D721Med (cell line): ENCODE data around the gene MLST8.

Experiments
- DNase-seq: peaks from one replicate; pipeline ENCODE4 v3.0.0; 2011; ENCODE audit warnings: low spot score; ENCODE audit not compliant: insufficient read length
- FAIRE-seq: peaks from 2 replicates; lab custom pipeline; 2011; peaks lifted over from hg19 to GRCh38; lab: Jason Lieb, UNC
- CTCF ChIP-seq: IDR thresholded peaks from 2 replicates; pipeline ENCODE4 v1.5.1; 2012; ENCODE audit warnings: mild to moderate bottlenecking, control low read depth; ENCODE audit not compliant: insufficient read depth; ENCODE audit errors: missing control alignments

The MLST8 gene

GRCh38 chr16:2213817-2214718 lies 8.8 kb downstream of the MLST8 start:
- DNase-seq (no peak), FAIRE-seq (no peak)
- no peak for TF ChIP-seq CTCF

GRCh38 chr16:2214719-2214968 lies 9.4 kb downstream of the MLST8 start, which contains the start of gene PGP:
PGP (minus strand) TSS chr16:2214840; CDS start chr16:2214777, 63 bp downstream.
- no peak for FAIRE-seq
- no peak for DNase-seq
- no peak for TF ChIP-seq CTCF

GRCh38 chr16:2216330-2216729 lies 11.1 kb downstream of the MLST8 start:
- DNase-seq (no peak), FAIRE-seq (no peak)
- no peak for TF ChIP-seq CTCF

GRCh38 chr16:2223221-2223941 lies 18.1 kb downstream of the MLST8 start, which contains the start of gene E4F1:
E4F1 (plus strand) TSS chr16:2223591; CDS start chr16:2223614, 23 bp downstream.
- TF ChIP-seq CTCF: no peak
- peak; percentile 97 for DNase-seq
- FAIRE-seq: no peak

- TF ChIP-seq CTCF: no peak
- no peak for DNase-seq
- no peak for FAIRE-seq
Measured at GRCh38 chr16:2223942-2224486, 18.8 kb downstream of the MLST8 start.

- DNase-seq (no peak), FAIRE-seq (no peak)
- no peak for TF ChIP-seq CTCF
Measured at GRCh38 chr16:2226245-2226793, 21.1 kb downstream of the MLST8 start.
